ENCODE measurements around the gene EIF3K.

Gene EIF3K

GRCh38 chr19:38649305-38650171 lies 30.6 kb downstream of the EIF3K start:
- no peak for DNase-seq (ENCODE audit: low spot score)

GRCh38 chr19:38650172-38650775 lies 31.3 kb downstream of the EIF3K start:
- no peak for DNase-seq (ENCODE audit: low spot score)

GRCh38 chr19:38650911-38651584 lies 32.1 kb downstream of the EIF3K start:
- DNase-seq (ENCODE audit: low spot score) = no peak

GRCh38 chr19:38653028-38653571 lies 34.1 kb downstream of the EIF3K start:
- DNase-seq (ENCODE audit: low spot score) = no peak

- DNase-seq (ENCODE audit: low spot score) = no peak
Observed at GRCh38 chr19:38654628-38655055, 35.7 kb downstream of the EIF3K start.

GRCh38 chr19:38655148-38655824 lies 36.3 kb downstream of the EIF3K start:
- DNase-seq (ENCODE audit: low spot score) = peak; percentile 85

GRCh38 chr19:38656171-38656981 lies 37.4 kb downstream of the EIF3K start:
- DNase-seq (ENCODE audit: low spot score) = no peak

- peak; percentile 65 for DNase-seq (ENCODE audit: low spot score)
Observed at GRCh38 chr19:38657633-38658222, 38.7 kb downstream of the EIF3K start.

GRCh38 chr19:38658462-38659306 lies 39.7 kb downstream of the EIF3K start:
- no peak for DNase-seq (ENCODE audit: low spot score)

- DNase-seq (ENCODE audit: low spot score) = no peak
Observed at GRCh38 chr19:38660724-38661123, 41.7 kb downstream of the EIF3K start.

GRCh38 chr19:38661136-38661535 lies 42.1 kb downstream of the EIF3K start:
- no peak for DNase-seq (ENCODE audit: low spot score)

GRCh38 chr19:38661996-38662395 lies 43.0 kb downstream of the EIF3K start:
- no peak for DNase-seq (ENCODE audit: low spot score)

GRCh38 chr19:38662537-38663155 lies 43.7 kb downstream of the EIF3K start:
- no peak for DNase-seq (ENCODE audit: low spot score)

- no peak for DNase-seq (ENCODE audit: low spot score)
Observed at GRCh38 chr19:38663156-38663651, 44.2 kb downstream of the EIF3K start.

- no peak for DNase-seq (ENCODE audit: low spot score)
Observed at GRCh38 chr19:38663957-38664502, 45.0 kb downstream of the EIF3K start.

- DNase-seq (ENCODE audit: low spot score) = no peak
Observed at GRCh38 chr19:38664503-38665211, 45.7 kb downstream of the EIF3K start.

GRCh38 chr19:38665219-38665931 lies 46.4 kb downstream of the EIF3K start:
- DNase-seq (ENCODE audit: low spot score) = no peak

Measured in activated CD4-positive, alpha-beta T cell treated with anti-CD3 and anti-CD28 coated beads, Interleukin-2, Interleukin-4, amounts not matched to agents 100 ng/mL and 50 ng/mL, durations not matched to agents 16 hours and 8 hours (primary cell).